Bone marrow (tissue), 2 donors: ENCODE measurements around the gene IKZF1.
"Not testable (repeated sequence)": the region's sequence is repeated elsewhere in the genome, so short reads cannot be mapped to it uniquely, and the experiment has no call there.

Experiments used
- DNase-seq, 2 donors: peaks; one replicate each; lab custom pipeline; 2025; lab: John Stamatoyannopoulos, UW

The IKZF1 gene

GRCh38 chr7:50334341-50334994, 30.0 kb downstream of the IKZF1 start:
- DNase-seq = no peak

GRCh38 chr7:50335230-50335794, 30.8 kb downstream of the IKZF1 start:
- DNase-seq = no peak

- DNase-seq = peak in 1 of 2 donors; percentile 81
These were observed 31.6 kb downstream of the IKZF1 start for GRCh38 chr7:50335795-50336754.

- no peak for DNase-seq
These were observed 32.6 kb downstream of the IKZF1 start for GRCh38 chr7:50336894-50337703.

GRCh38 chr7:50339472-50339871, 35.0 kb downstream of the IKZF1 start:
- DNase-seq = not testable (repeated sequence)

- no peak for DNase-seq
These were observed 35.5 kb downstream of the IKZF1 start for GRCh38 chr7:50339990-50340500.

- DNase-seq = no peak
These were observed 37.2 kb downstream of the IKZF1 start for GRCh38 chr7:50341724-50342123.

GRCh38 chr7:50342616-50343114, 38.1 kb downstream of the IKZF1 start:
- DNase-seq = peak in 1 of 2 donors; percentile 49

GRCh38 chr7:50346545-50347497, 42.3 kb downstream of the IKZF1 start:
- no peak for DNase-seq

GRCh38 chr7:50347693-50348092, 43.2 kb downstream of the IKZF1 start:
- DNase-seq = no peak

- no peak for DNase-seq
These were observed 44.1 kb downstream of the IKZF1 start for GRCh38 chr7:50348469-50349162.

GRCh38 chr7:50349399-50349798, 44.9 kb downstream of the IKZF1 start:
- DNase-seq = no peak

GRCh38 chr7:50349963-50350944, 45.7 kb downstream of the IKZF1 start:
- DNase-seq = no peak

- DNase-seq = no peak
These were observed 46.8 kb downstream of the IKZF1 start for GRCh38 chr7:50351267-50351666.

- DNase-seq = peak in 1 of 2 donors; percentile 44
These were observed 47.8 kb downstream of the IKZF1 start for GRCh38 chr7:50352282-50352681.

- no peak for DNase-seq
These were observed 48.2 kb downstream of the IKZF1 start for GRCh38 chr7:50352751-50353150.

- DNase-seq = no peak
These were observed 48.7 kb downstream of the IKZF1 start for GRCh38 chr7:50353201-50353600.

- DNase-seq = no peak
These were observed 49.5 kb downstream of the IKZF1 start for GRCh38 chr7:50353894-50354595.
